ENCODE data around the gene PDE3A. TPM values are rescaled to one million over a fixed set of nuclear protein-coding genes. Genes with fewer than 3 reads are reported as not detected.
"Not testable (repeated sequence)": the region's sequence is repeated elsewhere in the genome, so short reads cannot be mapped to it uniquely, and the experiment has no call there.

PDE3A gene
- total RNA-seq, 1 experiment from 2014 or later: not detected

GRCh38 chr12:20549108-20549719 is 180.9 kb downstream of the PDE3A start:
- DNase-seq (ENCODE audit: low spot score): no peak

GRCh38 chr12:20551742-20552442 is 183.6 kb downstream of the PDE3A start:
- DNase-seq (ENCODE audit: low spot score): not testable (repeated sequence)

DNA sequence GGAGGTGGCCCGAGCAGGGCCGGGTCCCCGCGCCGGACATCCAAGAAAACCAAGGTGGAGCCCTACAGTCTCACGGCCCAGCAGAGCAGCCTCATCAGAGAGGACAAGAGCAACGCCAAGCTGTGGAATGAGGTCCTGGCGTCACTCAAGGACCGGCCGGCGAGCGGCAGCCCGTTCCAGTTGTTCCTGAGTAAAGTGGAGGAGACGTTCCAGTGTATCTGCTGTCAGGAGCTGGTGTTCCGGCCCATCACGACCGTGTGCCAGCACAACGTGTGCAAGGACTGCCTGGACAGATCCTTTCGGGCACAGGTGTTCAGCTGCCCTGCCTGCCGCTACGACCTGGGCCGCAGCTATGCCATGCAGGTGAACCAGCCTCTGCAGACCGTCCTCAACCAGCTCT is 184.2 kb downstream of the PDE3A start:
- not testable (repeated sequence) for DNase-seq (ENCODE audit: low spot score)

DNA sequence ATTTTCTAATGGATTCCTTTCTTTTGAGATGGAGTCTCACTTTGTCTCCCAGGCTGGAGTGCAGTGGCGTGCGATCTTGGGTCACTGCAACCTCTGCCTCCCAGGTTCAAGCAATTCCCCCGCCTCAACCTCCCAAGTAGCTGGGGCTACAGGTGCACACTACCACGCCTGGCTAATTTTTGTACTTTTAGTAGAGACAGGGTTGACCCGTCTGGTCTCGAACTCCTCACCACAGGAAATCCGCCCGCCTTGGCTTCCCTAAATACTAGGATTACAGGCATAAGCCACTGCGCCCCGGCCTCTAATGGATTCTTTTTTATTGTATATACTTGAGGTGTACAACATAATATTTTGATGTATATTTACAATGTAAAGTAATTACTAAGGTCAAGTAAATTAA is 186.7 kb downstream of the PDE3A start:
- DNase-seq (ENCODE audit: low spot score): no peak

DNA sequence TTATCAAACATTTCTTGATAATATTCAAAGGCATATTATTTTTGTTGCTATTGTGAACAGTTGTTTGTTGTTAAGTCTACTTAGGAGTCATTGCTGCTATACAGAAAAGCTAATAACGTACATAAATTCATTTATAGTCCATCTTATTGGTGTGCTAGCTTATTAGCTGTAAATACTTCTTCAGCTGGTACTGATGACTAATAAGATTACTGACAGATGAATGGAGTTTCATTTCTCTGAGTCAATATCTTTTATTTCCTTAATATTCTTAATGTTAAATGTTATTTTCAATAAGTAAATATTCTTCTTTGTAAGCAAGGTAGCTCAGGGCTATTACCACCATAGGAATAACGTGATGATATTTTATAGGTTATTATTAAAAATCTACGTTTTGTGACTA is 187.4 kb downstream of the PDE3A start:
- DNase-seq (ENCODE audit: low spot score): no peak

GRCh38 chr12:20557096-20557495 is 188.8 kb downstream of the PDE3A start:
- no peak for DNase-seq (ENCODE audit: low spot score)

DNA sequence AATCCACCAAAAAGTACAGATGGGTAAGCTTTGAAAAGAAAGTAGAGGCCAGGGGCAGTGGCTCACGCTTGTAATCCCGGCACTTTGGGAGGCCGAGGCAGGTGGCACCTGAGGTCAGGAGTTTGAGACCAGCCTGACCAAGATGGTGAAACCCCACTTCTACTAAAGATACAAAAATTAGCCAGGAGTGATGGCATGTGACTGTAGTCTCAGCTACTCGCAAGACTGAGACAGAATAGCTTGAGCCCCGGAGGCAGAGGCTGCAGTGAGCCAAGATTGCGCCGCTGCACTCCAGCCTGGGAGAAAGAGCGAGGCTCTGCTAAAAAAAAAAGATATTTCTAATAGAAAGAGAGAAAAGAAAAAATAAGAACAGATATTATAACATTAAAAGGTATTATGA is 192.6 kb downstream of the PDE3A start:
- no peak for DNase-seq (ENCODE audit: low spot score)

GRCh38 chr12:20561871-20562270 is 193.5 kb downstream of the PDE3A start:
- no peak for DNase-seq (ENCODE audit: low spot score)

DNA sequence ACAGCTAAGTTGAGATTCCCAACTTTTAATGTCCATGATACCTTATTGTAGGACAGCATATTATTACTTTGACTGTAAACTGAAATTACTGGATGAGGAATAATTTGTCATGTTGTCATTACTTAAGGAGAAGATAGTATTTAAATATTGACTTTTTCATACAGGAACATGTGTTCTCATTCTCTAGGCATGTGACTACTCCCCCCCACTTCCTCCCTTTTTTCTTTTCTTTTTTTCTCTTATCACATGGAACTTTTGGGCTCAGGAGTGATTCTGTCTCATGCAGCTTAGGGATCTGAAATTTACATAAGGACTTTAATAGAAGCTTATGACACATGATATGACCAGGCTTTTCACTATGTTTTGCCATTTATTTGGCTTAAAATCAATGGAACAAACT is 199.1 kb downstream of the PDE3A start:
- no peak for DNase-seq (ENCODE audit: low spot score)

- DNase-seq (ENCODE audit: low spot score): no peak
Measured at GRCh38 chr12:20572451-20572850, 204.1 kb downstream of the PDE3A start.

- DNase-seq (ENCODE audit: low spot score): no peak
Measured at GRCh38 chr12:20576528-20576927, 208.2 kb downstream of the PDE3A start.

DNA sequence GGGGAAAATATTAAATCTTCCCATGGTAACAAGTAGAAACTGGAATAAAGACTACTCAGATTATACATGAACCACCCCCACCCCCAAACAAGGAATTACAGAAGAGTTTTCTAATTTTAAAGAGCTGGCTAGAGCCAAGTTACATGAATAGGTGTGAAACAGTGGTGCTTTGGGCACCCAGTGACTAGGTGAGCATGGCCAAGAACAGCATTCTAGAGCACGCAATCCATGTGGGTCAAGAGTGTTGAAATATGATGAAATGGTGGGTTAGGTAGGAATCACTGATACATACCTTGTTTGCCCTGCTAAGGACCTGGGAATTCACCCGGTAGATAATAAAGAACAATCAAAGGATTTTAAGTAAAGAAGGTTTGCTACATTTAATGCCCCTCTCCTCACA is 208.7 kb downstream of the PDE3A start:
- DNase-seq (ENCODE audit: low spot score): no peak

GRCh38 chr12:20578142-20578541 is 209.8 kb downstream of the PDE3A start:
- DNase-seq (ENCODE audit: low spot score): no peak

DNA sequence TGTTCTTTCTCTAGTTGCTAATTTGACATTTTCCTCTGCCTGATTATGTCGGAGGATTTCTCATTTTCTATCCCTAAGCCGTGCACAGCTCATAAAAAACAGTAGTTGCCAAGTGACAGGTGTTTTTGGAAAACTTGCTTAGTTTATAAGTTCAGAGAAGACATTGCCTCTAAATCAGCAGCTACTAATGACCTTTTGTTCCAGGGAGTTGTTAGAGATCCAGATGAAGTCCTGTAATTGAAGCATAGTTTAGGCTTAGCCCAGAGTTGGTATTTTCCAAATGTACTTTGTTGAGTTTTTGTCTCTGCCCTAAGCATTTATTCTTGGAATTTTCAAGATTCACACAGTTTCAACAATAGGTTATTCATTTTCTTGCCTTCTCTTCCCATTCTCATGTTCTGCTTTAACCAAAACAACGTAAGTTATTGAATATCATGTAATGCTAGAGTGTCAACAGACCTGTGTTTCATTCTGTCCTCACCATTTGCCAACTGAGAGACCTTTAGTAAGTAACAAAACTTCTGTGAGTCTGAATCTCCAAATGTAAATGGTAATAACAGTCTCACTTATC is 216.8 kb downstream of the PDE3A start:
- no peak for DNase-seq (ENCODE audit: low spot score)

DNA sequence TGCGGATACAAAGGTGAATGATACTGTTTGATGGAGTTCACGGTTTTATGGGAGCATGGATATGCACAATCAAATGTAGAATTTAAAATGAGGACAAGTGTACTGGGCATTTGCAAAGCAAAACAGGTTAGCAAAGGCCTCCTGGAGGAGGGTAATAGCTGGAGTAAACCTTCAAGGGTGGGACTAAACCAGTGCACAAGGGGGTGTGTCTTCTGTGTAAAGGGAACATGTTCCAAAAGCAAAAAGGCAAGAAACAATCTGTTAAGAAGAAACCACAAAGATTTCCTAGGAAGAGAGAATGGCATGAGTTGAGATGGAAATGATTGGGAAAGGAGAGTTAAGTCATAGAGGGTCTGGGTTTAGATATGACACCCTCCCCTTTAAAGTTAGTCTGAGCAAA is 217.6 kb downstream of the PDE3A start:
- DNase-seq (ENCODE audit: low spot score): no peak

- DNase-seq (ENCODE audit: low spot score): no peak
Measured at GRCh38 chr12:20588042-20588441, 219.7 kb downstream of the PDE3A start.

DNA sequence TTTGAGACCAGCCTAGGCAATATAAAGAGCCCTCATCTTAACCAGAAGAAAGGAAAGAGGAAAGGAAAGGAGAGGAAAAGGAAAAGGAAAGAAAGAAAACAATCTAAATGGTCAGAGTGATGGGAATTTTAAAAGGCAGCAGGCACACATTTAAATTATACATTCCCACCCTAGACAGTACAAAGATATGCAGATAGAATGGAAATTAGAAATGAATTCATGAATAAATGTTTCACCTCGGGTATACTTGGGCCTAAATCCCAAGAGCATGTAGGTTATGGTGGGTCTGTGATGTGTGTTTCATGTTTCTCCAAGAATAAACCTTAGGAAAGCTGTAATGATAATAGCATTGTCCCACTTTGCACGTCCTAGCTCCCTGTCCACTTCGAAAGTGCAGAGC is 222.2 kb downstream of the PDE3A start:
- no peak for DNase-seq (ENCODE audit: low spot score)

DNA sequence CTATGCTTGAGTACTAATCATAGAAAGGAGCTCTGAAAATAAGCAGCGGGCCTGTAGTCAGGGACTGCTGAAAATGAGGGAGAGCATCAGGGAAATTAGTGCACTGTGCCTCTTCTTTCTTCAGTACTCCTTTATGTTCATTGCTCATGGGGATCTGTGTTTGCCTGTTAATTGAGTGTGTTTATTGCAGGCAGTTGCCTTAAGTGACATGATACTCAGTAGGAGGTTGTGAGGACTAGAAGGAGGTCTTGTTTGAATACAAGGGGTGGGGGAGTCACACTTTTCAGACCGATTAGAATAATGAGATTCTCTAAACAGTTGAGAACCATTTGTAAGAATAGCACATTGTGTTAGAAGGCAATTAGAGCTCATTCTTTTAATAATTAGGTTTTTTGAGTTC is 224.2 kb downstream of the PDE3A start:
- no peak for DNase-seq (ENCODE audit: low spot score)

GRCh38 chr12:20593611-20594010 is 225.3 kb downstream of the PDE3A start:
- DNase-seq (ENCODE audit: low spot score): no peak

DNA sequence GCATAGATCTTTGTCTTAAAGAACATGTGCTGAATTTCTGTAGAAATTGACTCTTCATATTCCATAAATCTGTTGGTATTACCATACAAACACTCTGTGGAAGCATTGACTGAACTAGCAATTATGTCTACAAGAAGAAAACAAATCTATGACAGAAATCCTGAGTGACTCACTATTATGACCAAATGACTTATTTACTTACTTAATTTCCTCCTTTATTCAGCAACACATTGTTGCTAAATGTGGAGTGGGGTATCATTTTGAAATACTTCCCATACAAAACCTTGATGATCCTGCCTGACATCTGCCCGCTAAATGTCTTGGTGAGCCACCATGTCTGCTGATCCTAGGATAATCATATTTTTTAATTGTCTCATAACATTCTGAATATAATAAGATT is 227.7 kb downstream of the PDE3A start:
- no peak for DNase-seq (ENCODE audit: low spot score)

DNA sequence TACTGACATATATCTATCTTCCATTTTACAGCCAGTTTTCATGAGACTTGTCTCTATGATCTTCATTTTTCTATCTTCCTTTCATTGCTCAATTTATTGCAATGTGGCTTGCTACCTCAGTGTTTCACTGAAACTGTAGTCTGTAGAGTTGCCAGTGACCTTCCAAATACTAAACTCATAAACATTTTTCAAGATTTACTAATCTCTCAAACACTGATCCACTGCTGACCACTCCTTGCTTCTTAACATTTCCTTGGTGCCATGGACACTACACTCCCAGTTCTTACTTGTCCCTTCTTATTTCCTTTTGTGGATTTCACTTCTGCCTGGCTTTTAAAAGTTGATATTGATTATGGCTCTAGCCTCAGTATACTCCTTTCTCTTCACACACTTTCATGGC is 231.4 kb downstream of the PDE3A start:
- DNase-seq (ENCODE audit: low spot score): no peak

- peak; percentile 18 for DNase-seq (ENCODE audit: low spot score)
Measured at GRCh38 chr12:20601668-20602280, 233.4 kb downstream of the PDE3A start.
